ENCODE data around the gene CLEC16A.

GRCh38 chr16:10941127-10941933 is 3.0 kb upstream of the CLEC16A start:
- no peak for TF ChIP-seq CTCF (IDR thresholded peaks at IDR 0.05)
- no peak for TF ChIP-seq POLR2A (IDR thresholded peaks at IDR 0.05)
